Hepatocyte (in vitro differentiated cells): ENCODE data around the gene CD70.

Experiments used
- CTCF ChIP-seq: fragments of 200-600 bp; sonication (generic); IDR thresholded peaks from 2 replicates; pipeline ENCODE4 v1.5.1; 2016; ENCODE audit warnings: antibody characterized with exemption, mild to moderate bottlenecking; ENCODE audit not compliant: poor library complexity
- EZH2 ChIP-seq: fragments of 200-600 bp; sonication (generic); IDR thresholded peaks from 2 replicates; pipeline ENCODE4 v1.6.1; 2016; ENCODE audit warnings: antibody characterized with exemption, mild to moderate bottlenecking, borderline replicate concordance
- EZH2phosphoT487 ChIP-seq: fragments of 200-600 bp; sonication (generic); IDR thresholded peaks from one replicate; pipeline ENCODE4 v1.6.1; 2018; ENCODE audit warnings: antibody characterized with exemption, mild to moderate bottlenecking, low read depth, moderate library complexity; ENCODE audit not compliant: unreplicated experiment, severe bottlenecking

GRCh38 chr19:6543866-6544347 is 47.0 kb downstream of the CD70 start:
- no peak for TF ChIP-seq CTCF
- no peak for TF ChIP-seq EZH2
- no peak for TF ChIP-seq EZH2phosphoT487
